GM18507 (cell line): ENCODE data around the gene TNFSF15.

Experiments used
- DNase-seq: peaks from one replicate; pipeline ENCODE4 v3.0.0; 2011; ENCODE audit warnings: low read depth; ENCODE audit not compliant: insufficient read length; ENCODE audit errors: extremely low spot score
- FAIRE-seq: peaks from 2 replicates; lab custom pipeline; 2011; peaks lifted over from hg19 to GRCh38; lab: Jason Lieb, UNC

Gene TNFSF15

GRCh38 chr9:114826431-114826830 is 20.6 kb upstream of the TNFSF15 start:
- FAIRE-seq (no peak), DNase-seq (no peak)

GRCh38 chr9:114825126-114825795 is 19.4 kb upstream of the TNFSF15 start:
- no peak for DNase-seq

GRCh38 chr9:114824110-114824509 is 18.3 kb upstream of the TNFSF15 start:
- FAIRE-seq (no peak), DNase-seq (no peak)

More at GRCh38 chr9:114825126-114825795, 19.4 kb upstream of the TNFSF15 start:
- no peak for FAIRE-seq

GRCh38 chr9:114823441-114823840 is 17.6 kb upstream of the TNFSF15 start:
- no peak for DNase-seq
- no peak for FAIRE-seq

GRCh38 chr9:114822708-114823107 is 16.9 kb upstream of the TNFSF15 start:
- no peak for FAIRE-seq

GRCh38 chr9:114820776-114821501 is 15.1 kb upstream of the TNFSF15 start:
- DNase-seq (no peak), FAIRE-seq (peak; percentile 56)

More at GRCh38 chr9:114822708-114823107, 16.9 kb upstream of the TNFSF15 start:
- DNase-seq: no peak

- DNase-seq: no peak
- peak; percentile 49 for FAIRE-seq
These were observed 12.3 kb upstream of the TNFSF15 start for GRCh38 chr9:114818178-114818577.

- no peak for FAIRE-seq
- no peak for DNase-seq
These were observed 8.0 kb upstream of the TNFSF15 start for GRCh38 chr9:114813717-114814418.

GRCh38 chr9:114811966-114812636 is 6.3 kb upstream of the TNFSF15 start:
- no peak for DNase-seq
- no peak for FAIRE-seq

GRCh38 chr9:114811301-114811700 is 5.5 kb upstream of the TNFSF15 start:
- FAIRE-seq (no peak), DNase-seq (no peak)

- DNase-seq: no peak
- FAIRE-seq: no peak
These were observed 4.8 kb upstream of the TNFSF15 start for GRCh38 chr9:114810614-114811013.

GRCh38 chr9:114806526-114806900 is 674 bp upstream of the TNFSF15 start:
- FAIRE-seq (no peak), DNase-seq (no peak)

GRCh38 chr9:114804505-114804904 is 1.3 kb downstream of the TNFSF15 start:
- DNase-seq: no peak

GRCh38 chr9:114803479-114804265 is 2.2 kb downstream of the TNFSF15 start:
- DNase-seq (no peak), FAIRE-seq (no peak)

More at GRCh38 chr9:114804505-114804904, 1.3 kb downstream of the TNFSF15 start:
- FAIRE-seq: no peak

- FAIRE-seq: no peak
These were observed 5.9 kb downstream of the TNFSF15 start for GRCh38 chr9:114799925-114800324.

GRCh38 chr9:114799441-114799840 is 6.4 kb downstream of the TNFSF15 start:
- DNase-seq: no peak
- FAIRE-seq: no peak

More at GRCh38 chr9:114799925-114800324, 5.9 kb downstream of the TNFSF15 start:
- no peak for DNase-seq

- DNase-seq: no peak
These were observed 6.9 kb downstream of the TNFSF15 start for GRCh38 chr9:114798780-114799427.

GRCh38 chr9:114798101-114798500 is 7.7 kb downstream of the TNFSF15 start:
- no peak for DNase-seq
- no peak for FAIRE-seq

More at GRCh38 chr9:114798780-114799427, 6.9 kb downstream of the TNFSF15 start:
- FAIRE-seq: no peak

GRCh38 chr9:114792396-114792795 is 13.4 kb downstream of the TNFSF15 start:
- DNase-seq: no peak
- no peak for FAIRE-seq
